CD14-positive monocyte (primary cell): ENCODE measurements around the gene RHOU. TPM values are rescaled to one million over a fixed set of nuclear protein-coding genes. Genes with fewer than 3 reads are reported as not detected.

Experiments used
- DNase-seq, 3 donors: peaks; one replicate each; pipeline ENCODE4 v3.0.0-alpha.2; 2011 to 2022
- H2AFZ ChIP-seq: 2 replicates; pipeline ENCODE4 v1.6.0; 2012; ENCODE audit warnings: mild to moderate bottlenecking, low read depth, low read length, inconsistent platforms; ENCODE audit not compliant: insufficient read depth, poor library complexity, severe bottlenecking
- H3K27ac ChIP-seq, 2 donors: 1 replicate in 1 of 2; 2 replicates in 1 of 2; pipeline ENCODE4 v1.5.1; 2012 to 2013; ENCODE audit warnings: low read length in 2 of 2, control low read depth in 1 of 2, inconsistent platforms in 1 of 2, low read depth in 1 of 2, mild to moderate bottlenecking in 1 of 2
- H3K27me3 ChIP-seq, 2 donors: one replicate each; pipeline versions ENCODE4 v1.6.0 to v1.6.1; 2011 to 2013; ENCODE audit warnings: low read length in 2 of 2; ENCODE audit not compliant: control insufficient read depth in 2 of 2, insufficient read depth in 2 of 2
- H3K36me3 ChIP-seq, 2 donors: replicated peaks in 1 of 2; 1 replicate in 1 of 2; 2 replicates in 1 of 2; pipeline versions ENCODE4 v1.5.1 to v1.6.1; 2012 to 2013; ENCODE audit warnings: low read length in 2 of 2, control low read depth in 1 of 2, inconsistent platforms in 1 of 2, mild to moderate bottlenecking in 1 of 2; ENCODE audit not compliant: insufficient read depth in 2 of 2, control insufficient read depth in 1 of 2
- H3K4me1 ChIP-seq, 2 donors: 1 replicate in 1 of 2; 2 replicates in 1 of 2; pipeline versions ENCODE4 v1.5.1 to v1.6.1; 2012 to 2013; ENCODE audit warnings: low read length in 2 of 2, control low read depth in 1 of 2, inconsistent platforms in 1 of 2, mild to moderate bottlenecking in 1 of 2, moderate library complexity in 1 of 2; ENCODE audit not compliant: insufficient read depth in 2 of 2, control insufficient read depth in 1 of 2
- H3K4me2 ChIP-seq: replicated peaks from 2 replicates; pipeline ENCODE3; 2012; ENCODE audit warnings: low read length, moderate library complexity, mild to moderate bottlenecking; ENCODE audit not compliant: poor library complexity, severe bottlenecking; ENCODE audit errors: extremely low read depth
- H3K4me3 ChIP-seq, 3 experiments: fragments of 200-600 bp in 1 of 3; sonication (generic) in 1 of 3; replicated peaks in 1 of 3; 1 replicate in 2 of 3; 2 replicates in 1 of 3; pipeline ENCODE4 v1.5.1; 2011 to 2013; ENCODE audit warnings: low read length in 3 of 3, mild to moderate bottlenecking in 3 of 3, control low read depth in 2 of 3, low read depth in 2 of 3, inconsistent platforms in 1 of 3, moderate library complexity in 1 of 3
- H3K79me2 ChIP-seq: 2 replicates; pipeline ENCODE4 v1.6.0; 2012; ENCODE audit warnings: mild to moderate bottlenecking, control low read depth, inconsistent platforms, low read length, moderate library complexity; ENCODE audit not compliant: insufficient read depth
- H3K9ac ChIP-seq: 2 replicates; pipeline ENCODE4 v1.6.0; 2017; ENCODE audit warnings: low read length, mild to moderate bottlenecking; ENCODE audit not compliant: insufficient read depth, poor library complexity, severe bottlenecking
- H3K9me3 ChIP-seq, 2 donors: replicated peaks in 1 of 2; 1 replicate in 1 of 2; 2 replicates in 1 of 2; pipeline versions ENCODE4 v1.5.1 to v1.6.1; 2012 to 2013; ENCODE audit warnings: low read length in 2 of 2, control low read depth in 1 of 2; ENCODE audit not compliant: control insufficient read depth in 1 of 2, insufficient read depth in 1 of 2
- H4K20me1 ChIP-seq: 2 replicates; pipeline ENCODE4 v1.6.0; 2012; ENCODE audit warnings: mild to moderate bottlenecking, low read length, control low read depth, moderate library complexity; ENCODE audit not compliant: insufficient read depth
- H3K27ac Mint-ChIP-seq, 7 donors: one replicate each; pipeline ENCODE4 v1.8.0; 2020; ENCODE audit warnings: mild to moderate bottlenecking in 7 of 7, mixed read lengths in 7 of 7, moderate library complexity in 6 of 7, inconsistent platforms in 2 of 7
- H3K27me3 Mint-ChIP-seq, 3 donors: one replicate each; pipeline ENCODE4 v1.8.0; 2021 to 2022; ENCODE audit warnings: low read depth in 3 of 3, mild to moderate bottlenecking in 3 of 3, mixed read lengths in 3 of 3, moderate library complexity in 3 of 3, inconsistent platforms in 1 of 3
- H3K36me3 Mint-ChIP-seq, 2 donors: one replicate each; pipeline ENCODE4 v1.8.0; 2020; ENCODE audit warnings: mixed read lengths in 2 of 2, inconsistent platforms in 1 of 2, mild to moderate bottlenecking in 1 of 2
- H3K4me1 Mint-ChIP-seq: one replicate; pipeline ENCODE4 v1.8.0; 2020; ENCODE audit warnings: mild to moderate bottlenecking, mixed read lengths
- H3K4me3 Mint-ChIP-seq, 2 donors: one replicate each; pipeline ENCODE4 v1.8.0; 2020; ENCODE audit warnings: mild to moderate bottlenecking in 2 of 2, mixed read lengths in 2 of 2, moderate library complexity in 1 of 2
- H3K9me3 Mint-ChIP-seq, 7 donors: one replicate each; pipeline ENCODE4 v1.8.0; 2020 to 2022; ENCODE audit warnings: mixed read lengths in 7 of 7, mild to moderate bottlenecking in 6 of 7, moderate library complexity in 6 of 7, inconsistent platforms in 2 of 7
- WGBS: methylation state at CpG from one replicate; pipeline ENCODE4 v1.1.5; 2013; ENCODE audit warnings: missing lambda C conversion rate; ENCODE audit not compliant: insufficient coverage; 5-methylcytosine and 5-hydroxymethylcytosine counted together
- intact Hi-C, 2 donors: fragments of 100-400 bp; cut with micrococcal nuclease; formaldehyde crosslinking; loops; one replicate each; pipeline versions ENCODE4 v1.15.0 to v1.15.1; 2023
- polyA plus RNA-seq, 3 donors: library from polyadenylated mRNA; depleted of rRNA in 1 of 3; unstranded in 2 of 3; stranded (reverse) in 1 of 3; fragments of 300-500 nt in 2 of 3; fragments of >200 nt in 1 of 3; fragmentation: Illumina TruSeq in 2 of 3; gene quantifications; 1 replicate in 2 of 3; 2 replicates in 1 of 3; pipeline ENCODE4 v1.2.3, GENCODE V29; 2012 to 2021
- TF ChIP-seq, protein P1 (sequence below): fragments of 200-600 bp; IDR thresholded peaks from one replicate; pipeline ENCODE4 v1.8.0; 2022; ENCODE audit warnings: antibody characterized with exemption, mild to moderate bottlenecking

The RHOU gene
- polyA plus RNA-seq, 3 donors, result 4.1 to 11.6 (median 4.8) TPM

DNA sequence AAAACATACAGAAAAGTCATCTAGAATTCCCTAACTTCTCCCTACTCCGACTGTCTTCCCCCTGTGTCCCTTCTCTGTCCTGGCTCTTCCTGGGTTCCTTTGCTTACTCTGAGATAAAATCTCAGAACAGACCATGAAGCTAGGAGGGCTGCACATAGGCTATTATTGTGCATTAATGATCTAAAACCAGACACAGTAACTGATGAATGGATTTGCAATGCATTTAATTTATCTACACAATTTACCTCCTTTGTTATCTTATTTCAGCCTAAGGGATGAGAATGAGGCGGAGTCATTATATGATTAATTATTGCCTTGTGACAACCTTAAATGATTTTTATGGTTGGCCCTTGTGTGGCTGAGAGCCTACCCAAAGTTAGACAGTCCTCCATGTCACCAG, 14.5 kb downstream of the RHOU start:
- H3K9me3 ChIP-seq, result no peaks in the 10 kb centered on the region
- Mint-ChIP-seq H3K4me3 (no peak overlapping the region), H3K36me3 (peaks cover 22 to 28% of the 10 kb centered on the region in 2 donors), H3K4me1 (peaks cover 18% of the 10 kb centered on the region), H3K27ac (no peak overlapping the region), H3K9me3 (peaks cover 0 to 2% (median 0%) of the 10 kb centered on the region in 7 donors), H3K27me3 (peaks cover 5 to 7% (median 6%) of the 10 kb centered on the region in 3 donors)
- peaks cover 0 to 4% of the 10 kb centered on the region in 2 donors for H3K27me3 ChIP-seq
- no peak overlapping the region for H3K4me3 ChIP-seq
- no peak for DNase-seq
- intact Hi-C loops, result no loop called here
- WGBS, result no CpG with 5 or more reads among the region's 2 CpGs
- H4K20me1 ChIP-seq, result peaks cover 13% of the 10 kb centered on the region
- TF ChIP-seq, protein P1, sequence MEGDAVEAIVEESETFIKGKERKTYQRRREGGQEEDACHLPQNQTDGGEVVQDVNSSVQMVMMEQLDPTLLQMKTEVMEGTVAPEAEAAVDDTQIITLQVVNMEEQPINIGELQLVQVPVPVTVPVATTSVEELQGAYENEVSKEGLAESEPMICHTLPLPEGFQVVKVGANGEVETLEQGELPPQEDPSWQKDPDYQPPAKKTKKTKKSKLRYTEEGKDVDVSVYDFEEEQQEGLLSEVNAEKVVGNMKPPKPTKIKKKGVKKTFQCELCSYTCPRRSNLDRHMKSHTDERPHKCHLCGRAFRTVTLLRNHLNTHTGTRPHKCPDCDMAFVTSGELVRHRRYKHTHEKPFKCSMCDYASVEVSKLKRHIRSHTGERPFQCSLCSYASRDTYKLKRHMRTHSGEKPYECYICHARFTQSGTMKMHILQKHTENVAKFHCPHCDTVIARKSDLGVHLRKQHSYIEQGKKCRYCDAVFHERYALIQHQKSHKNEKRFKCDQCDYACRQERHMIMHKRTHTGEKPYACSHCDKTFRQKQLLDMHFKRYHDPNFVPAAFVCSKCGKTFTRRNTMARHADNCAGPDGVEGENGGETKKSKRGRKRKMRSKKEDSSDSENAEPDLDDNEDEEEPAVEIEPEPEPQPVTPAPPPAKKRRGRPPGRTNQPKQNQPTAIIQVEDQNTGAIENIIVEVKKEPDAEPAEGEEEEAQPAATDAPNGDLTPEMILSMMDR, result no peak
- H2AFZ ChIP-seq, result no peak overlapping the region
- peaks cover 13 to 17% of the 10 kb centered on the region in 2 donors for H3K4me1 ChIP-seq
- peaks cover 13 to 28% of the 10 kb centered on the region in 2 donors for H3K36me3 ChIP-seq
- no peak overlapping the region for H3K9ac ChIP-seq
- no peak overlapping the region for H3K4me2 ChIP-seq
- peaks cover 3% of the 10 kb centered on the region for H3K79me2 ChIP-seq
- H3K27ac ChIP-seq, result no peak overlapping the region

DNA sequence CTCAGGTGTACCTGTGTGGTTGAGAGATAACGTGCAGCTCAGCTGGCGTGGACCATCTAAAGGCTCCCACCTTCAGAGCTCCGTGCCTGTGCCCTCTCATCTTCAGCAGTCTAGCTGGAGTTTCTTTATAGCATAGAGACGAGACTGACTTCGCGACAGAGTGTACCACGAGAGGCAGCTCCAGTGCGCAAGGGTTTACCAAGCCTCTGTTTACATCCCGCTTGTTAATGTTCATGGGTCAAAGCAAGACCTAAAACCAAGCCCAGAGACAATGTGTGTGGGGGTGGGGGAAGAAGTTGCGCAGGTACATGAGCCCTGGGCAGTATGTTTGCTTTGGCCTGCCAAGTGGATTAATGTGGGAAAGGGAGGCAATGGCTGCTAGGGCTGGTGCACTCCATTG, 15.6 kb downstream of the RHOU start:
- Histone ChIP-seq H3K27ac (no peak overlapping the region), H3K36me3 (peaks cover 3 to 16% of the 10 kb centered on the region in 2 donors), H3K9ac (no peak overlapping the region), H3K4me3 (no peak overlapping the region), H3K27me3 (peaks cover 0 to 14% of the 10 kb centered on the region in 2 donors), H3K4me2 (no peak overlapping the region), H2AFZ (no peak overlapping the region), H3K79me2 (no peaks in the 10 kb centered on the region), H3K9me3 (no peaks in the 10 kb centered on the region), H4K20me1 (peaks cover 2% of the 10 kb centered on the region), H3K4me1 (peaks cover 13 to 17% of the 10 kb centered on the region in 2 donors)
- Mint-ChIP-seq H3K4me1 (peaks cover 28% of the 10 kb centered on the region), H3K4me3 (no peak overlapping the region), H3K27ac (peak overlapping the region in 3 of 7 donors; percentile 1 to 63 (median 13)), H3K27me3 (peaks cover 17 to 19% (median 17%) of the 10 kb centered on the region in 3 donors), H3K36me3 (peaks cover 16 to 18% of the 10 kb centered on the region in 2 donors), H3K9me3 (peaks cover 0 to 5% (median 0%) of the 10 kb centered on the region in 7 donors)
- WGBS, result 93% methylated on average over 10 of the region's 10 CpGs
- intact Hi-C loops, result no loop called here
- TF ChIP-seq, protein P1, result no peak
- no peak for DNase-seq
